Transverse colon (tissue), 4 donors: ENCODE results near the gene RUVBL2.
"Not testable (repeated sequence)": the region's sequence is repeated elsewhere in the genome, so short reads cannot be mapped to it uniquely, and the experiment has no call there.

ENCODE experiments used
- CTCF ChIP-seq, 5 experiments: fragments of 200-600 bp in 3 of 5; fragments of 450-650 bp in 2 of 5; sonication (generic) in 3 of 5; IDR thresholded peaks; 1 replicate in 2 of 5; 2 replicates in 3 of 5; pipeline ENCODE4 v1.5.1; 2016 to 2017; ENCODE audit warnings: antibody characterized with exemption in 5 of 5, inconsistent platforms in 3 of 5, mild to moderate bottlenecking in 2 of 5, moderate library complexity in 1 of 5
- EP300 ChIP-seq: sonication (generic); formaldehyde crosslinking; IDR thresholded peaks from one replicate; pipeline ENCODE4 v1.6.1; 2017; ENCODE audit warnings: antibody characterized with exemption, low read depth
- POLR2AphosphoS5 ChIP-seq, 3 donors: sonication (generic); formaldehyde crosslinking; IDR thresholded peaks; one replicate each; pipeline ENCODE4 v1.6.1; 2016; ENCODE audit warnings: antibody characterized with exemption in 3 of 3

GRCh38 chr19:49049011-49049410 is 55.3 kb downstream of the RUVBL2 start, which contains the start of gene CGB8:
- TF ChIP-seq CTCF (IDR thresholded peaks at IDR 0.05); POLR2AphosphoS5 (IDR thresholded peaks at IDR 0.05); EP300: not testable (repeated sequence)
